Measurements from ENCODE around the gene PLEKHA4.

DNA sequence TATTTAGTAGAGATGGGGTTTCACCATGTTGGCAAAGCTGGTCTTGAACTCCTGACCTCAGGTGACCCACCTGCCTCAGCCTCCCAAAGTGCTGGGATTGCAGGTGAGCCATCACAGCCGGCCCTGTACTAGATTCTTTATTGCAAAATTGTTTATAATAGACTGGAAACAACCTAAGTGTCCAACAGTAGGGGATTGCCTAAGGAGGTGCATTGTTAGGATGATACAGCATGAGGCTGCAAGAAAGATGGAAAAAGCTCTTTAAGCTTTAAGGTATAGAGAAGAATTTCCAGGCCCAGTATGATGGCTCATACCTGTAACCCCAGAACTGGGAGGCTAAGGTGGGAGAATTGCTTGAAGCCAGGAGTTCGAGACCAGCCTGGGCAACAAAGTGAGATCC lies 65.8 kb downstream of the PLEKHA4 start:
- no peak for TF ChIP-seq CTCF (IDR thresholded peaks at IDR 0.05; ENCODE audit: low read depth, low read length, missing input control)
- TF ChIP-seq REST (IDR thresholded peaks at IDR 0.05), result no peak
- TF ChIP-seq JUND (IDR thresholded peaks at IDR 0.05), result no peak
- TF ChIP-seq, protein P1, sequence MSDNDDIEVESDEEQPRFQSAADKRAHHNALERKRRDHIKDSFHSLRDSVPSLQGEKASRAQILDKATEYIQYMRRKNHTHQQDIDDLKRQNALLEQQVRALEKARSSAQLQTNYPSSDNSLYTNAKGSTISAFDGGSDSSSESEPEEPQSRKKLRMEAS (IDR thresholded peaks at IDR 0.05), result no peak
- TF ChIP-seq TAF1 (conservative IDR thresholded peaks at IDR 0.05), result no peak
- TF ChIP-seq EGR1 (IDR thresholded peaks at IDR 0.05; ENCODE audit: low read depth in 2 of 2), result no peak
- no peak for TF ChIP-seq ZBTB33 (IDR thresholded peaks at IDR 0.05)
- TF ChIP-seq FOXA2 (IDR thresholded peaks at IDR 0.05), result no peak
- TF ChIP-seq, protein P2, sequence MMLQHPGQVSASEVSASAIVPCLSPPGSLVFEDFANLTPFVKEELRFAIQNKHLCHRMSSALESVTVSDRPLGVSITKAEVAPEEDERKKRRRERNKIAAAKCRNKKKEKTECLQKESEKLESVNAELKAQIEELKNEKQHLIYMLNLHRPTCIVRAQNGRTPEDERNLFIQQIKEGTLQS (IDR thresholded peaks at IDR 0.05), result no peak

All from liver (tissue), 3 donors.